Upper lobe of left lung (tissue), 4 donors: ENCODE measurements around the gene ACTG2.

Experiments used
- EP300 ChIP-seq, 4 donors: sonication (generic); formaldehyde crosslinking; IDR thresholded peaks; one replicate each; pipeline ENCODE4 v1.5.1; 2017; ENCODE audit warnings: antibody characterized with exemption in 4 of 4, control low read depth in 2 of 4
- POLR2A ChIP-seq, 4 donors: fragments of 450-650 bp; IDR thresholded peaks; one replicate each; pipeline ENCODE4 v1.5.1; 2016 to 2017; ENCODE audit warnings: antibody characterized with exemption in 4 of 4, mild to moderate bottlenecking in 2 of 4
- TF ChIP-seq, protein P1 (sequence below), 6 experiments: fragments of 450-650 bp in 4 of 6; fragments of 200-600 bp in 2 of 6; sonication (generic) in 2 of 6; IDR thresholded peaks; one replicate each; pipeline ENCODE4 v1.5.1; 2016 to 2019; ENCODE audit warnings: antibody characterized with exemption in 6 of 6

- TF ChIP-seq, protein P1, sequence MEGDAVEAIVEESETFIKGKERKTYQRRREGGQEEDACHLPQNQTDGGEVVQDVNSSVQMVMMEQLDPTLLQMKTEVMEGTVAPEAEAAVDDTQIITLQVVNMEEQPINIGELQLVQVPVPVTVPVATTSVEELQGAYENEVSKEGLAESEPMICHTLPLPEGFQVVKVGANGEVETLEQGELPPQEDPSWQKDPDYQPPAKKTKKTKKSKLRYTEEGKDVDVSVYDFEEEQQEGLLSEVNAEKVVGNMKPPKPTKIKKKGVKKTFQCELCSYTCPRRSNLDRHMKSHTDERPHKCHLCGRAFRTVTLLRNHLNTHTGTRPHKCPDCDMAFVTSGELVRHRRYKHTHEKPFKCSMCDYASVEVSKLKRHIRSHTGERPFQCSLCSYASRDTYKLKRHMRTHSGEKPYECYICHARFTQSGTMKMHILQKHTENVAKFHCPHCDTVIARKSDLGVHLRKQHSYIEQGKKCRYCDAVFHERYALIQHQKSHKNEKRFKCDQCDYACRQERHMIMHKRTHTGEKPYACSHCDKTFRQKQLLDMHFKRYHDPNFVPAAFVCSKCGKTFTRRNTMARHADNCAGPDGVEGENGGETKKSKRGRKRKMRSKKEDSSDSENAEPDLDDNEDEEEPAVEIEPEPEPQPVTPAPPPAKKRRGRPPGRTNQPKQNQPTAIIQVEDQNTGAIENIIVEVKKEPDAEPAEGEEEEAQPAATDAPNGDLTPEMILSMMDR (IDR thresholded peaks at IDR 0.05) = no peak
- no peak for TF ChIP-seq EP300 (IDR thresholded peaks at IDR 0.05)
- TF ChIP-seq POLR2A (IDR thresholded peaks at IDR 0.05) = no peak
These were observed 1.4 kb upstream of the ACTG2 start for GRCh38 chr2:73891276-73891901.
